H1 (cell line): ENCODE results near the gene PDCD6IP.

ENCODE experiments used
- POLR2A ChIP-seq, 2 experiments: IDR thresholded peaks; 1 replicate in 1 of 2; 2 replicates in 1 of 2; pipeline ENCODE4 v1.6.1; 2011; ENCODE audit warnings: low read depth in 2 of 2, low read length in 2 of 2, mild to moderate bottlenecking in 2 of 2; ENCODE audit errors: control extremely low read depth in 1 of 2
- TF ChIP-seq, protein P1 (sequence below), 3 experiments: IDR thresholded peaks; 1 replicate in 2 of 3; 2 replicates in 1 of 3; pipeline versions ENCODE4 v1.5.1 to v1.6.1; 2011; ENCODE audit warnings: low read length in 3 of 3, mild to moderate bottlenecking in 3 of 3, inconsistent platforms in 2 of 3, low read depth in 1 of 3, moderate library complexity in 1 of 3; ENCODE audit not compliant: insufficient read depth in 1 of 3; ENCODE audit errors: control extremely low read depth in 1 of 3
- TF ChIP-seq, protein P2 (sequence below): IDR thresholded peaks from 2 replicates; pipeline ENCODE4 v1.6.1; 2011; ENCODE audit warnings: low read depth, mild to moderate bottlenecking, low read length; ENCODE audit not compliant: insufficient read depth

DNA sequence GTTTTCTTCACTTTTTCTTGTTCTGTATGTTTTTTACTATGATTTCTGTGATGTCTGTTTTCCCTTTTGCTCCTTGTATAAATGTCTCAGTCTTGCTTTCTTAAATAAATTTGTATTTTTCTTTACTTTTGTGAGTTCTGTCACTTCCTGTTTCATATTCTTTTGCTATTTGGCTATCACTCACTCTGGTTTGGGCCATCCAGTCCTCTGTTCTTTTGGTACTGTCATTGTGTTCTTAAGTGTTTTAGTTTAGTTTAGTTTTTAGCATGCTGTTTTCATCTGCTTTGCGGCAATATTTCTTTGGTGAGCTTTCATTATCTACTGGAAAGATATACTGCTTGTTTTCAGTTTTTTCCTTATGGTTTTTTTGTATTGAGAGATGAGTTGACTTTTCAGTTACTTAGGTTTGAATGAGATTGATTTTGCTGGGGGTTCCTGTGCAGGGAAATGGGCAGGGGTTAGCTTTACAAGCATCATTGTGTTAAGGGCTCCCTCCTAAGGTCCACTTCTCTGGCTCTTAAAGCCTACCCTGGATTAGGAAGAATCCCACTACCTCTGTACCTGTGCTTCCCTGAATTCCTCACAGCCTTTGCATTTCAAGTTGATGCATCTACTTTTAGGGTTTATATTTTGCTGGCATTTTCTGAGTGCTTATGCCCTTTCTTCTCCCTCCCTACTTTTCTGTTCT lies 35.1 kb downstream of the PDCD6IP start:
- no peak for TF ChIP-seq POLR2A (IDR thresholded peaks at IDR 0.05; ENCODE audit: control extremely low read depth in 1 of 2, low read depth in 2 of 2, low read length in 2 of 2)
- TF ChIP-seq, protein P1, sequence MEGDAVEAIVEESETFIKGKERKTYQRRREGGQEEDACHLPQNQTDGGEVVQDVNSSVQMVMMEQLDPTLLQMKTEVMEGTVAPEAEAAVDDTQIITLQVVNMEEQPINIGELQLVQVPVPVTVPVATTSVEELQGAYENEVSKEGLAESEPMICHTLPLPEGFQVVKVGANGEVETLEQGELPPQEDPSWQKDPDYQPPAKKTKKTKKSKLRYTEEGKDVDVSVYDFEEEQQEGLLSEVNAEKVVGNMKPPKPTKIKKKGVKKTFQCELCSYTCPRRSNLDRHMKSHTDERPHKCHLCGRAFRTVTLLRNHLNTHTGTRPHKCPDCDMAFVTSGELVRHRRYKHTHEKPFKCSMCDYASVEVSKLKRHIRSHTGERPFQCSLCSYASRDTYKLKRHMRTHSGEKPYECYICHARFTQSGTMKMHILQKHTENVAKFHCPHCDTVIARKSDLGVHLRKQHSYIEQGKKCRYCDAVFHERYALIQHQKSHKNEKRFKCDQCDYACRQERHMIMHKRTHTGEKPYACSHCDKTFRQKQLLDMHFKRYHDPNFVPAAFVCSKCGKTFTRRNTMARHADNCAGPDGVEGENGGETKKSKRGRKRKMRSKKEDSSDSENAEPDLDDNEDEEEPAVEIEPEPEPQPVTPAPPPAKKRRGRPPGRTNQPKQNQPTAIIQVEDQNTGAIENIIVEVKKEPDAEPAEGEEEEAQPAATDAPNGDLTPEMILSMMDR (IDR thresholded peaks at IDR 0.05; ENCODE audit: control extremely low read depth in 1 of 3, insufficient read depth in 1 of 3, low read depth in 1 of 3, low read length in 3 of 3): no peak
- TF ChIP-seq, protein P2, sequence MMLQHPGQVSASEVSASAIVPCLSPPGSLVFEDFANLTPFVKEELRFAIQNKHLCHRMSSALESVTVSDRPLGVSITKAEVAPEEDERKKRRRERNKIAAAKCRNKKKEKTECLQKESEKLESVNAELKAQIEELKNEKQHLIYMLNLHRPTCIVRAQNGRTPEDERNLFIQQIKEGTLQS: no peak
